Stimulated activated CD4-positive, alpha-beta T cell treated with anti-CD3 and anti-CD28 coated beads, Interleukin-4, amount 100 ng/mL, for 1 hour (primary cell): ENCODE data around the gene STK32C.

Source experiments
- DNase-seq: peaks from one replicate; pipeline ENCODE4 v3.0.0-alpha.2; 2020

STK32C gene

DNA sequence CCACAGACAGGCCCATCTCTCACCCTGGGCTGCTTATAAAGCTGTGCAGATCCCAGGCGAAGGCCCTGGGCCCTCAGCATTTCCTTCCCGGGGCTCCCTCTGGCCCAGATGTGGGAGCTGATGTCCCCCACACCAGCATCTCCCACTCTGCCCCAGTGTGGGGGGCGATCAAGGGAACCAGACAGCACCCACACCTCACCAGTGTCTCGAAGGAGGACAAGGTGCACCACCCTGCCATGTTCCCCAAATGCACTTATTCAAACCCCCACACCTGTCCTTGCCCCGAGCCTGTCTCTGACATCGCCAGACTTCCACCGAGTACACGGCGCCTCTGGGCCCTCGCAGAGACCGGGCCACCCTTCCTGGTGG is 101.4 kb downstream of the STK32C start:
- no peak for DNase-seq

GRCh38 chr10:132205650-132206376 is 101.9 kb downstream of the STK32C start:
- no peak for DNase-seq

- DNase-seq: no peak
Measured at GRCh38 chr10:132204781-132205473, 102.8 kb downstream of the STK32C start.

- DNase-seq: no peak
Measured at GRCh38 chr10:132204078-132204780, 103.5 kb downstream of the STK32C start.

DNA sequence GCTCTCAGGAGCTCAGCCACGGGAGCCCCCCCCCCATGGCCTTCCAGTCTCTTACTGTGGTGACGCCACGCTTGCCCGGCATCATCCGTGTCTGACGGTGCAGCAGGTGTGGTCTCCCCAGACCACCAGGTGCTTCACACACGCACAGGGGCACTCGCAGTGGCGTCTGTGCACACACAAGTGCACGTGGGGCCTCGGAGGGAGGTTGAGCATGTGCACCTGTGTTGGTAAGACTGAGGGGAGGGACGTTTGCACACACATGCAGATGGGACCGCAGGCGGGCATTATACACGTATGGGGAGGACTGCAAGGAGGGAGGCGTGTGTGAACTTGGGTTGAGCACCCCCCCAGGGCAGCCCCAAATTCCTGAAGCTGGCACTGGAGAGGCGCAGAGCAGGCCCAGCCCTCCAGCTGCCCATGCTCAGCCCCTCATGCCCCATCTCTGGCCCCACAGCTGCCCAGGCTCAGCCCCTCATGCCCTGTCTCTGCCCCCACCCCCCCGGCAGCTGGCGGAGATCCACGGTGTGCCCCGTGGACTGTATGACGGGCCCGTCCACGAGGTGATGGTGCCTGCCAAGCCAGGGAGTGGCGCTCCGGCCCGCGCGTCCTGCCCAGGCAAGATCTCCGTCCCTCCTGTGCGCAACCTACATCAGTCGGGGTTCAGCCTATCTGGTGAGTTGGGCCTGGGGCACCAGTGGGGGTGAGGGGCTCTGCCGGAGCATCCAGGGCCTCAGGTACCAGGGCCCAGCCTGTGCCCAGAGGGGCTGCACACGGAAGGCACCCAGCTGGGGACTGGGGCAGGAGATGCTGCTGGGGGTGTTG is 104.3 kb downstream of the STK32C start:
- no peak for DNase-seq

- DNase-seq: no peak
Measured at GRCh38 chr10:132202070-132202970, 105.4 kb downstream of the STK32C start.

GRCh38 chr10:132201111-132201969 is 106.4 kb downstream of the STK32C start:
- DNase-seq: no peak

- no peak for DNase-seq
Measured at GRCh38 chr10:132200344-132201110, 107.2 kb downstream of the STK32C start.

DNA sequence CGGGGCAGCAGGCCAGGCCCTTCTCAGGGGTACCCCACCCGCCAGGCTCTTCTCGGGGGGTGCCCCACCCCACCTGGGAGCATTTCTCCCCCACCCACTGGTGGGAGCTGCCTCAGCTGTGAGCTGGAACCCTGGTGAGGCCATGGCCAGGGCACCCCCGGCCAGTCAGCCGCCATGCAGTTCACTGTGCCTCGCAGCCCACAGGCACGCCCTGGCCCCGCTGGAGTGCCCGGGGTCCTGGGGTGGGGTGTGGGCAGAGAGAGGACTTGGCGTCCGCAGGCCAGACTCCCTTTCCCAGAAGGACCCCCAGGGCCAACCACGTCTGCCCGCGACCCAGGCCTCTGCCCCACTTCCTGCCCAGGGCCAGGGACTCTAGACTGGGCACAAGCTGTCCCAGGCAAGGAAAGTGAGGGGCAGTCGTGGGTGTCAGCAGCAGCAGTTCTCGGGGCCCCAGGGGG is 107.9 kb downstream of the STK32C start:
- DNase-seq: no peak

- DNase-seq: no peak
Measured at GRCh38 chr10:132199268-132199853, 108.4 kb downstream of the STK32C start.

DNA sequence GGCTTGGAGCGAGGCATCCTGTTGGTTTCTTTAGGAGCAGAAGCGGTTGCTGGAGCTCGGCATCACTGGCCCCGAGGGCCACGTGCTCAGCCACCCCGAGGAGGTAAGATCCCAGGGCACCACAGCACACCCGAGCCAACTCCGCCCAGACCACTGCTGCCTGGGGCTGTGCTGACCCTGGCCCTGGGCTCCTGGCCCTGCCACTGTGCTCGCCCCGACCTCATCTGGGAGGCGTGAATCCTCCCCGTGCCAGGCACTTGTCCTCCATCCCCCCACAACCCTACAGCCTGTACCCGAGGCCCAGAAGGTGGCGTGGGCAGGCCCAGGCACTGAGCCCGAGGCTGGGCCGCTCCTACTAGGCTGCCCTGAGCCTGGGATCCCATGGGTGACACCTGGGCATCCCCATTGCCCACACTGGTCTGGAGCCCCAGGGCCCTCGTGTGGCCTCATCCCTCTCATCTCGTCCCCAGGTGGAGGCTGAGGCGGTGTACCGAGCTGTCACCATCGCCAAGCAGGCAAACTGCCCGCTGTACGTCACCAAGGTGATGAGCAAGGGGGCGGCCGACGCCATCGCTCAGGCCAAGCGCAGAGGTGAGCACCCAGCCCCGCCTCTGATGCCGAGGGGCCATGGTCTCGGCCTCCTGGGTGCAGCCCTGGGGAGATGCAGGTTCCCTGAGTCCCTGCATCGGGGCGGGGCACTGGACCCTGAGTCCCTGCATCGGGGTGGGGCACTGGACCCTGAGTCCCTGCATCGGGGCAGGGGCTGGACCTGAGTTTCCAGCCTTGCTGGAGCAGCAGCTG is 109.2 kb downstream of the STK32C start:
- DNase-seq: no peak

- no peak for DNase-seq
Measured at GRCh38 chr10:132198068-132198370, 109.7 kb downstream of the STK32C start.

DNA sequence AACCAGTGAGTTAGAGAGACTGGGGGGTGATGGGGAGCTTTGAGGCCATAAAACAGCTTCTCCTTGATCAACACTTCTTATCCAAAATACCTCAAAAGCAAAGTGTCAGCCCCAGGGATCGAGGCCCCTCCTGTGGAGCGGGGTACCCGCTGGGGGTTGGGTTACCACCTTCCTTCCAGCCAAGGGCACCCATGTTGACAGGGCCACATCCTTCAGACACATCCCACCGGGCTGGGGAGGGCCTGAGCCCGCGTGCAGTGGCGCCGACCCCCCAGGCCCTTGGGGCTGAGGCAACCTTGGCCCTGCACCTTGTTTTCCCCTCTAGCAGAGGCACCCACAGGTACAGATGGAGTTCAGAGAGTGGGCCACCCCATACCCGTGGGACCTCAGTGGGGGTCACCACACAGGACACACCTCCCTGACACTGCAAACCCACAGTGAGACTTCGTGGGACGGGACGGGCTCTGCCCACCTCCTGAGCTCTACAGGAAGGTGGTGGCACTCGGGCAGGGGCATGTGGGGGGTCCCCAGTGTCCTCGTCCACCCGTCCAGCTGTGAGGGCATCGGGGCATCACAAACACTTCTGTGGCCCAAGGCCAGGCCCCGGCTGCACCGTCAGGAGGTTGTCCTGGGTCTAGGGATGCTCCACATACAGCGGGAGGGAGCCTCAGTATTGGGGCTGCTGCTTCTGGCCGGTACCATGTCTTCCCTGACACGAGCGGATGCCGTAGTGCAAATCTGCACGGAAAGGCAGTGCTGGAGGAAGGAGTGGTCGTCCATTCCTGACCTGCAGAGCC is 110.3 kb downstream of the STK32C start:
- no peak for DNase-seq

DNA sequence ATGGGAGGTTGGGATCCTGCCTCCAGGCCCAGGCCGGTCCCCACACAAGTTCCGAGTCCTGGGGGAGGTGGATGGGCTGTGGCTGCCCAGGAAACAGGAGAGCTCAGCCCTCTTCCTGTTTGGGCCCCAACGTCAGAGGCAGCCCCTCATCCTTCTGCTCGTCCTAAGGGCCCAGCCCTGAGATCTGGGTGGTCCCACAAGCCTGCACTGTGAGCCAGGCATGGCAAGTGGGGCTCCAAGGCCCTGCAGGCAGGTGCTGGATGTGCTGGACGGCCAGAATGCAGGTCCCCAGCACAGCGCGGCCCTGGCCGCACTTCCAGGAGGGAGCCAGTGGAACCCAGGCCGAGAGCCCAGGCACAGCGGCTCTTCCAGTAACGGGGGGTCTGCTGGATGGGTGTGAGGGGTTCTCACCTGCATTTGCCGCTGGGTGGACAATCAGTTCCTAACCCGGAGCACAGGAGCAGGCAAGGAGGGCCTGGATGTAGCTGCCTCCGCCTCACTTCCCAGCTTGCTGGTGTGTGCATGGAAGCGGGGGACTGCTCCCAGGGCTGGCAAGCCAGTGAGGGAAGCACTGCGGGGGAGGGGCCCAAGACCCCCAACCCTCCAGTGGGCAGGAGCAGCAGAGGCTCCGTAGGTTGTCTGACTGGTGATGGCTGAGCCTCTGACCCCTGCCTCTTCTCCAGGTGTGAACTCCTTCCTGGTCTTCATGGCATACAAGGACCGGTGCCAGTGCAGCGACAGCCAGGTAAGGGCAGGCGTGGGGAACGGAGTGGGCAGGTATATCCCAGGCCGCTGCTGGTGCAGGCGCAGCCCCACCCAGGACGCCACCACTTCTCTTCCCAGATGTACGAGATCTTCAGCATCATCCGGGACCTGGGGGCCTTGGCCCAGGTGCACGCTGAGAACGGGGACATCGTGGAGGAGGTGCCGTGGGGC is 111.3 kb downstream of the STK32C start:
- no peak for DNase-seq

DNA sequence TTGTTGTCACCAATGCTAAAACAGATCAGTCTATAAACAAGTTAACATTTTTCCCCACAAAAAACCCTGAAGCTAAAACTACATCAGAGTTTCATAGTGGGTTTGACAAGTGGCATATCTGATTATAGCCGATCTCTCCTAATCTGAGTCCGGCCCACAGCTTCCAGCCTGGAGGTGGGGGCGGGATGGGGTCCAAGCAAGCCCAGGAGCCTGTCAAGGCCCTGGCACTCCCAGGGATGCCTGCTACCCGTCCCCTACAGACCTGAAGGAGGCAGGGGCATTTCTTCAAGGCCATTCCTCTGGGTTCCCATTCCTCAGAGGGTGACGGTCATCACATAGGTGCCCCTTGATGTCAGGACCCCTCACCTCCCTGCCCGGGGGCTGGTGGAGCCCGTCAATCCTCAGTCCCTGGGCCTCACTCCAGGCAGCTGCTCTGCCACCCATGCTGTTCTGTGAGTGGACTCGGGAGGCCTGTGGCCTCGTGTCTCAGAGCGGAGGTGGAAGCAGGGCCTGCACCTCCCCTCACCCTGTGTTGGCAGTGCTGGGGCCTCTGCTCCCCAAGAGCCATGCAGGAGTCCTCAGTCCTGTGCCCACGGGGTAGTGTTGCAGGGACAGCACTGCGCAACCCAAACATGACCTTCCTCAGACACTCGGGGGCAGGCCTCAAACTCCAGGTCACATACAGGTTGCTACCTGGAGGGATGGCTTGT is 112.2 kb downstream of the STK32C start:
- no peak for DNase-seq

- no peak for DNase-seq
Measured at GRCh38 chr10:132194726-132195125, 113.0 kb downstream of the STK32C start.
